GM12878 (cell line): ENCODE results near the gene PGM5. TPM values are rescaled to one million over a fixed set of nuclear protein-coding genes. Genes with fewer than 3 reads are reported as not detected.

ENCODE experiments used
- ATAC-seq: fragments of 200-7000 bp; cut with Tn5 transposase; 3 replicates; pipeline ENCODE4 v1.9.1; 2020; ENCODE audit warnings: mild to moderate bottlenecking, moderate library complexity
- BruUV-seq: library from RNA; stranded (reverse); fragments of 400-500 nt; replicated peaks from 2 replicates; lab custom pipeline; 2021; lab: Mats Ljungman, UMichigan
- CTCF ChIA-PET: fragments of 300-600 bp; sonication (Branson Sonifier 250); formaldehyde crosslinking; extraction: SDS; loops from one replicate; lab custom pipeline; 2021; ENCODE audit warnings: inconsistent platforms; lab: Yijun Ruan, JAX
- POLR2A ChIA-PET: fragments of 350-600 bp; formaldehyde crosslinking; extraction: SDS; loops from one replicate; lab custom pipeline; 2021; ENCODE audit warnings: inconsistent platforms; lab: Charles Lee
- RAD21 ChIA-PET: fragments of 300-600 bp; sonication (Branson Sonifier 250); formaldehyde crosslinking; loops from one replicate; lab custom pipeline; 2023; ENCODE audit warnings: antibody characterized with exemption; ENCODE audit not compliant: unreplicated experiment; lab: Charles Lee
- SMC1A ChIA-PET: fragments of 300-600 bp; sonication (Branson Sonifier 250); formaldehyde crosslinking; loops from one replicate; lab custom pipeline; 2023; ENCODE audit not compliant: unreplicated experiment, uncharacterized antibody; lab: Charles Lee
- DNase-seq: peaks from one replicate; pipeline ENCODE4 v3.0.0-alpha.2; 2011; ENCODE audit warnings: low read depth, low spot score
- FAIRE-seq: peaks from 3 replicates; lab custom pipeline; 2011; peaks lifted over from hg19 to GRCh38; lab: Jason Lieb, UNC
- H2AFZ ChIP-seq: 2 replicates; pipeline ENCODE4 v1.6.0; 2011; ENCODE audit warnings: low read depth, low read length, control low read depth; ENCODE audit not compliant: control insufficient read depth
- H3K27ac ChIP-seq: 2 replicates; pipeline ENCODE4 v1.5.1; 2011; ENCODE audit warnings: control low read depth; ENCODE audit not compliant: control insufficient read depth, insufficient read depth
- H3K27me3 ChIP-seq, 2 experiments: replicated peaks in 1 of 2; 2 replicates each; pipeline versions ENCODE4 v1.6.0 to v1.6.1; 2011; ENCODE audit warnings: low read length in 1 of 2; ENCODE audit not compliant: control insufficient read depth in 2 of 2, insufficient read depth in 2 of 2
- H3K36me3 ChIP-seq, 2 experiments: 2 replicates each; pipeline ENCODE4 v1.5.1; 2011; ENCODE audit warnings: low read length in 1 of 2; ENCODE audit not compliant: control insufficient read depth in 2 of 2, insufficient read depth in 2 of 2
- H3K4me1 ChIP-seq: 2 replicates; pipeline ENCODE4 v1.6.1; 2011; ENCODE audit warnings: mild to moderate bottlenecking, low read length, moderate library complexity, mixed read lengths; ENCODE audit not compliant: control insufficient read depth, insufficient read depth
- H3K4me2 ChIP-seq: 2 replicates; pipeline ENCODE4 v1.6.0; 2011; ENCODE audit warnings: control low read depth; ENCODE audit not compliant: control insufficient read depth, insufficient read depth
- H3K4me3 ChIP-seq: fragments of 200-600 bp; sonication (generic); 2 replicates; pipeline ENCODE4 v1.5.1; 2016
- H3K79me2 ChIP-seq: 2 replicates; pipeline ENCODE4 v1.6.0; 2011; ENCODE audit warnings: low read length; ENCODE audit not compliant: control insufficient read depth, insufficient read depth
- H3K9ac ChIP-seq: 2 replicates; pipeline ENCODE4 v1.8.0; 2011; ENCODE audit warnings: low read length, control low read depth, mixed read lengths; ENCODE audit not compliant: control insufficient read depth, insufficient read depth
- H3K9me3 ChIP-seq: replicated peaks from 3 replicates; pipeline ENCODE4 v1.5.1; 2011; ENCODE audit warnings: mild to moderate bottlenecking, low read length; ENCODE audit not compliant: control insufficient read depth, insufficient read depth
- H4K20me1 ChIP-seq: 2 replicates; pipeline ENCODE4 v1.6.0; 2011; ENCODE audit not compliant: control insufficient read depth, insufficient read depth
- CBX5 ChIP-seq: sonication (generic); IDR thresholded peaks from 2 replicates; pipeline ENCODE4 v1.6.1; 2016; ENCODE audit warnings: low read depth, moderate library complexity, mild to moderate bottlenecking, inconsistent platforms
- CEBPB ChIP-seq, 2 experiments: fragments of 150-350 bp in 1 of 2; IDR thresholded peaks; 2 replicates each; pipeline ENCODE4 v1.6.1; 2012 to 2014; ENCODE audit warnings: low read depth in 2 of 2, low read length in 2 of 2, borderline replicate concordance in 1 of 2, inconsistent platforms in 1 of 2
- EP300 ChIP-seq, 2 experiments: fragments of 150-350 bp in 1 of 2; IDR thresholded peaks; 2 replicates each; pipeline ENCODE4 v1.6.1; 2011 to 2012; ENCODE audit warnings: low read depth in 2 of 2, low read length in 2 of 2, borderline replicate concordance in 1 of 2, improper control_type of control experiment in 1 of 2, inconsistent platforms in 1 of 2; ENCODE audit not compliant: control insufficient read depth in 1 of 2
- IRF5 ChIP-seq: fragments of 450-650 bp; IDR thresholded peaks from 2 replicates; pipeline ENCODE4 v1.6.1; 2017; ENCODE audit warnings: borderline replicate concordance
- MLLT1 ChIP-seq: fragments of 450-650 bp; IDR thresholded peaks from 2 replicates; pipeline ENCODE4 v1.6.1; 2016; ENCODE audit warnings: mild to moderate bottlenecking
- NRF1 ChIP-seq: conservative IDR thresholded peaks from 2 replicates; pipeline ENCODE4 v1.6.1; 2011; ENCODE audit warnings: mild to moderate bottlenecking, low read depth, low read length, improper control_type of control experiment
- RAD21 ChIP-seq: IDR thresholded peaks from 2 replicates; pipeline ENCODE4 v1.6.1; 2011; ENCODE audit warnings: mild to moderate bottlenecking, low read depth, low read length, moderate library complexity; ENCODE audit not compliant: insufficient read depth
- RB1 ChIP-seq: fragments of 450-650 bp; formaldehyde crosslinking; IDR thresholded peaks from 2 replicates; pipeline ENCODE4 v1.6.1; 2017; ENCODE audit warnings: mild to moderate bottlenecking, borderline replicate concordance
- RFX5 ChIP-seq: IDR thresholded peaks from 2 replicates; pipeline ENCODE4 v1.6.1; 2011; ENCODE audit warnings: low read depth, low read length, improper control_type of control experiment
- RUNX3 ChIP-seq: IDR thresholded peaks from 2 replicates; pipeline ENCODE4 v1.6.1; 2012; ENCODE audit warnings: low read length, inconsistent platforms
- SIX5 ChIP-seq: IDR thresholded peaks from 2 replicates; pipeline ENCODE4 v1.6.1; 2011; ENCODE audit warnings: mild to moderate bottlenecking, low read depth, low read length, moderate library complexity; ENCODE audit not compliant: severe bottlenecking
- SREBF1 ChIP-seq: IDR thresholded peaks from 2 replicates; pipeline ENCODE4 v1.6.1; 2012; ENCODE audit warnings: mild to moderate bottlenecking, low read length
- STAT3 ChIP-seq: IDR thresholded peaks from 2 replicates; pipeline ENCODE4 v1.6.1; 2011; ENCODE audit warnings: low read depth, low read length, improper control_type of control experiment
- USF1 ChIP-seq: IDR thresholded peaks from 2 replicates; pipeline ENCODE4 v1.6.1; 2011; ENCODE audit warnings: borderline replicate concordance, low read depth, mild to moderate bottlenecking, moderate library complexity, mixed read lengths, low read length; ENCODE audit not compliant: insufficient read depth; ENCODE audit errors: extremely low read length
- YY1 ChIP-seq: IDR thresholded peaks from 2 replicates; pipeline ENCODE4 v1.6.1; 2011; ENCODE audit warnings: low read depth, mild to moderate bottlenecking, low read length
- in situ Hi-C: fragments of 300-500 bp; cut with MboI; formaldehyde crosslinking; loops from 9 replicates; pipeline ENCODE4 v1.14.3; 2018; ENCODE audit warnings: mixed read lengths
- intact Hi-C: fragments of 100-400 bp; cut with micrococcal nuclease; formaldehyde crosslinking; loops from one replicate; pipeline ENCODE4 v1.14.2; 2022; ENCODE audit not compliant: unreplicated experiment
- polyA plus RNA-seq, 11 experiments: library from polyadenylated mRNA; depleted of rRNA in 4 of 11; unstranded in 6 of 11; stranded (reverse) in 5 of 11; fragments of >200 nt; fragmentation: Nextera tagmentation in 4 of 11; fragmentation: Illumina TruSeq in 1 of 11; extraction: Ambion mirVana in 4 of 11; extraction: Trizol in 1 of 11; gene quantifications; 1 replicate in 1 of 11; 2 replicates in 10 of 11; pipeline versions ENCODE4 v1.2.1 to v1.2.3, GENCODE V29; 2011 to 2016; ENCODE audit warnings: inconsistent platforms in 2 of 11, missing spikeins in 2 of 11, low read depth in 1 of 11
- total RNA-seq, 4 experiments: library from RNA; depleted of rRNA in 3 of 4; stranded (reverse); fragments of >200 nt in 3 of 4; fragmentation: Illumina TruSeq in 1 of 4; extraction: Trizol in 1 of 4; gene quantifications; 2 replicates each; pipeline versions ENCODE4 v1.2.1 to v1.2.3, GENCODE V29; 2013 to 2021
- TF ChIP-seq, protein P1 (sequence below): fragments of 450-650 bp; IDR thresholded peaks from 2 replicates; pipeline ENCODE4 v1.6.1; 2018; ENCODE audit warnings: mild to moderate bottlenecking, low read depth, moderate library complexity; ENCODE audit not compliant: partially characterized antibody

Gene PGM5
- total and polyA plus RNA-seq, 10 of the 15 experiments (the other 5 are each of a cell fraction or from before 2014, with no cell fraction given): 0.28 to 0.73 TPM; not detected in 8

GRCh38 chr9:68427216-68427977, 71.0 kb downstream of the PGM5 start:
- ChIA-PET POLR2A (no interaction called here), SMC1A (interaction anchor here (1.1 kb wide), 1 partner anchor 16 kb away, joined by 3 read pairs; no protein-coding TSS in a partner anchor), CTCF (no interaction called here), RAD21 (no interaction called here)
- BruUV-seq: no TSS peak
- no peak overlapping the region for H3K4me3 ChIP-seq
- H3K36me3 ChIP-seq: no peaks in the 10 kb centered on the region
- DNase-seq (no peak), FAIRE-seq (no peak), ATAC-seq (no peak)
- no peaks in the 10 kb centered on the region; a peak in 1 of 4 replicates for H3K27me3 ChIP-seq
- H4K20me1 ChIP-seq: no peaks in the 10 kb centered on the region
- H3K9ac ChIP-seq: no peak overlapping the region
- H3K9me3 ChIP-seq: no peaks in the 10 kb centered on the region
- no peak overlapping the region for H3K4me2 ChIP-seq
- no peak overlapping the region for H3K27ac ChIP-seq
- in situ Hi-C loops: no loop called here
- no peaks in the 10 kb centered on the region for H3K4me1 ChIP-seq
- H3K79me2 ChIP-seq: no peaks in the 10 kb centered on the region
- intact Hi-C loops: no loop called here
- H2AFZ ChIP-seq: no peak overlapping the region
- no peak for TF ChIP-seq YY1
- no peak for TF ChIP-seq RUNX3
- TF ChIP-seq STAT3: no peak
- no peak for TF ChIP-seq CBX5
- TF ChIP-seq RFX5: no peak
- no peak for TF ChIP-seq NRF1
- TF ChIP-seq RAD21: no peak
- TF ChIP-seq, protein P1, sequence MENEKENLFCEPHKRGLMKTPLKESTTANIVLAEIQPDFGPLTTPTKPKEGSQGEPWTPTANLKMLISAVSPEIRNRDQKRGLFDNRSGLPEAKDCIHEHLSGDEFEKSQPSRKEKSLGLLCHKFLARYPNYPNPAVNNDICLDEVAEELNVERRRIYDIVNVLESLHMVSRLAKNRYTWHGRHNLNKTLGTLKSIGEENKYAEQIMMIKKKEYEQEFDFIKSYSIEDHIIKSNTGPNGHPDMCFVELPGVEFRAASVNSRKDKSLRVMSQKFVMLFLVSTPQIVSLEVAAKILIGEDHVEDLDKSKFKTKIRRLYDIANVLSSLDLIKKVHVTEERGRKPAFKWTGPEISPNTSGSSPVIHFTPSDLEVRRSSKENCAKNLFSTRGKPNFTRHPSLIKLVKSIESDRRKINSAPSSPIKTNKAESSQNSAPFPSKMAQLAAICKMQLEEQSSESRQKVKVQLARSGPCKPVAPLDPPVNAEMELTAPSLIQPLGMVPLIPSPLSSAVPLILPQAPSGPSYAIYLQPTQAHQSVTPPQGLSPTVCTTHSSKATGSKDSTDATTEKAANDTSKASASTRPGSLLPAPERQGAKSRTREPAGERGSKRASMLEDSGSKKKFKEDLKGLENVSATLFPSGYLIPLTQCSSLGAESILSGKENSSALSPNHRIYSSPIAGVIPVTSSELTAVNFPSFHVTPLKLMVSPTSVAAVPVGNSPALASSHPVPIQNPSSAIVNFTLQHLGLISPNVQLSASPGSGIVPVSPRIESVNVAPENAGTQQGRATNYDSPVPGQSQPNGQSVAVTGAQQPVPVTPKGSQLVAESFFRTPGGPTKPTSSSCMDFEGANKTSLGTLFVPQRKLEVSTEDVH: no peak
- no peak for TF ChIP-seq IRF5
- TF ChIP-seq EP300 (IDR thresholded peaks at IDR 0.05; ENCODE audit: borderline replicate concordance in 1 of 2, control insufficient read depth in 1 of 2, low read depth in 2 of 2, low read length in 2 of 2): no peak
- no peak for TF ChIP-seq CEBPB (IDR thresholded peaks at IDR 0.05; ENCODE audit: borderline replicate concordance in 1 of 2, low read depth in 2 of 2, low read length in 2 of 2)
- TF ChIP-seq USF1: no peak
- TF ChIP-seq SREBF1: no peak
- TF ChIP-seq RB1: no peak
- no peak for TF ChIP-seq MLLT1
- TF ChIP-seq SIX5: no peak
